CD4-positive, alpha-beta T cell (primary cell): ENCODE data around the gene SKIDA1. TPM values are rescaled to one million over a fixed set of nuclear protein-coding genes. Genes with fewer than 3 reads are reported as not detected.
"Not testable (repeated sequence)": the region's sequence is repeated elsewhere in the genome, so short reads cannot be mapped to it uniquely, and the experiment has no call there.

Experiments
- ATAC-seq: fragments of 200-7000 bp; cut with Tn5 transposase; one replicate; pipeline ENCODE4 v1.10.0; 2022; ENCODE audit warnings: mild to moderate bottlenecking; ENCODE audit not compliant: poor library complexity
- CTCF ChIA-PET: fragments of 350-600 bp; sonication (Branson Sonifier 250); formaldehyde crosslinking; loops from one replicate; lab custom pipeline; 2021; ENCODE audit warnings: antibody characterized with exemption, inconsistent platforms; lab: Charles Lee
- POLR2A ChIA-PET: fragments of 350-600 bp; sonication (Branson Sonifier 250); formaldehyde crosslinking; loops from one replicate; lab custom pipeline; 2021; ENCODE audit warnings: antibody characterized with exemption, inconsistent platforms; lab: Charles Lee
- DNase-seq, 14 experiments: peaks; one replicate each; pipeline ENCODE4 v3.0.0-alpha.2; 2013 to 2020; ENCODE audit warnings: mixed read lengths in 2 of 14
- H3K27ac ChIP-seq, 2 donors: one replicate each; pipeline versions ENCODE4 v1.5.1 to v1.7.0; 2013; ENCODE audit warnings: low read length in 2 of 2, low read depth in 1 of 2, mild to moderate bottlenecking in 1 of 2
- H3K27me3 ChIP-seq, 2 experiments: 1 replicate in 1 of 2; 2 replicates in 1 of 2; pipeline versions ENCODE4 v1.6.1 to v1.7.0; 2013; ENCODE audit warnings: low read length in 2 of 2, control low read depth in 1 of 2, mild to moderate bottlenecking in 1 of 2, moderate library complexity in 1 of 2; ENCODE audit not compliant: insufficient read depth in 2 of 2, control insufficient read depth in 1 of 2
- H3K36me3 ChIP-seq: one replicate; pipeline ENCODE4 v1.6.1; 2013; ENCODE audit warnings: low read length, control low read depth; ENCODE audit not compliant: insufficient read depth
- H3K4me1 ChIP-seq: one replicate; pipeline ENCODE4 v1.6.1; 2013; ENCODE audit warnings: low read length, control low read depth; ENCODE audit not compliant: insufficient read depth
- H3K4me3 ChIP-seq: one replicate; pipeline ENCODE4 v1.5.1; 2013; ENCODE audit warnings: mild to moderate bottlenecking, low read length, moderate library complexity
- H3K9me3 ChIP-seq, 2 experiments: 1 replicate in 1 of 2; 2 replicates in 1 of 2; pipeline versions ENCODE4 v1.6.1 to v1.7.0; 2013; ENCODE audit warnings: low read length in 2 of 2, mild to moderate bottlenecking in 2 of 2, control low read depth in 1 of 2, moderate library complexity in 1 of 2; ENCODE audit not compliant: control insufficient read depth in 1 of 2, insufficient read depth in 1 of 2
- H3K27ac Mint-ChIP-seq: one replicate; pipeline ENCODE4 v1.8.0; 2020; ENCODE audit warnings: mixed read lengths
- H3K27me3 Mint-ChIP-seq: one replicate; pipeline ENCODE4 v1.8.0; 2021; ENCODE audit warnings: mixed read lengths
- H3K36me3 Mint-ChIP-seq: one replicate; pipeline ENCODE4 v1.8.0; 2021; ENCODE audit warnings: low read depth, mixed read lengths
- H3K4me1 Mint-ChIP-seq: one replicate; pipeline ENCODE4 v1.8.0; 2021; ENCODE audit warnings: low read depth, mixed read lengths
- H3K4me3 Mint-ChIP-seq: one replicate; pipeline ENCODE4 v1.8.0; 2020; ENCODE audit warnings: mild to moderate bottlenecking, mixed read lengths
- H3K9me3 Mint-ChIP-seq: one replicate; pipeline ENCODE4 v1.8.0; 2020; ENCODE audit warnings: mixed read lengths
- CTCF ChIP-seq: fragments of 200-600 bp; IDR thresholded peaks from one replicate; pipeline ENCODE4 v1.8.0; 2022; ENCODE audit warnings: antibody characterized with exemption, mild to moderate bottlenecking
- intact Hi-C, 2 experiments: fragments of 100-400 bp; cut with DNase I in 1 of 2; cut with micrococcal nuclease in 1 of 2; formaldehyde crosslinking; loops; one replicate each; pipeline versions ENCODE4 v1.15.1 to v1.9.0; 2023 to 2025; cut with DNase I, micrococcal nuclease
- total RNA-seq, 174 experiments: library from RNA in 2 of 174; stranded (reverse) in 2 of 174; gene quantifications; one replicate each; pipeline ENCODE4 v1.2.3 and lab custom pipeline; 2021 to 2026

The SKIDA1 gene
- total RNA-seq, 2 experiments from 2014 or later: 0.22 to 0.25 TPM

GRCh38 chr10:21552638-21553037, 27.2 kb upstream of the SKIDA1 start:
- no peak for TF ChIP-seq CTCF
- H3K27ac ChIP-seq: no peak overlapping the region
- no peaks in the 10 kb centered on the region for H3K27me3 Mint-ChIP-seq
- peaks cover 49% of the 10 kb centered on the region for H3K36me3 ChIP-seq
- no peak overlapping the region for H3K4me3 Mint-ChIP-seq
- H3K36me3 Mint-ChIP-seq: peaks cover 88% of the 10 kb centered on the region
- no peaks in the 10 kb centered on the region for H3K4me1 ChIP-seq
- ChIA-PET POLR2A (no interaction called here), CTCF (interaction anchor here (0.8 to 1.1 kb wide), 2 partner anchors 21 to 46 kb away, joined by 4 read pairs; no protein-coding TSS in a partner anchor)
- H3K27ac Mint-ChIP-seq: no peak overlapping the region
- no peak for ATAC-seq
- no peak overlapping the region for H3K4me3 ChIP-seq
- H3K9me3 Mint-ChIP-seq: no peaks in the 10 kb centered on the region
- DNase-seq: no peak
- peaks cover 35% of the 10 kb centered on the region for H3K4me1 Mint-ChIP-seq
- intact Hi-C loops: loop anchor here in 1 of 2 experiments (10.0 kb wide), 1 partner anchor 62 kb away; no protein-coding TSS in a partner anchor
- no peaks in the 10 kb centered on the region for H3K27me3 ChIP-seq
- no peaks in the 10 kb centered on the region for H3K9me3 ChIP-seq

- peaks cover 63% of the 10 kb centered on the region for H3K36me3 ChIP-seq
- CTCF ChIA-PET: interaction anchor here (0.9 kb wide), 1 partner anchor 53 kb away, joined by 3 read pairs; no protein-coding TSS in a partner anchor
- POLR2A ChIA-PET: no interaction called here
- H3K27me3 Mint-ChIP-seq: no peaks in the 10 kb centered on the region
- H3K27ac Mint-ChIP-seq: no peak overlapping the region
- intact Hi-C loops: no loop called here
- H3K27ac ChIP-seq: no peak overlapping the region
- ATAC-seq: no peak
- no peaks in the 10 kb centered on the region for H3K9me3 ChIP-seq
- H3K4me1 Mint-ChIP-seq: peaks cover 13% of the 10 kb centered on the region
- no peaks in the 10 kb centered on the region for H3K4me1 ChIP-seq
- H3K9me3 Mint-ChIP-seq: no peaks in the 10 kb centered on the region
- TF ChIP-seq CTCF: no peak
- no peak overlapping the region for H3K4me3 Mint-ChIP-seq
- H3K4me3 ChIP-seq: no peak overlapping the region
- no peak for DNase-seq
- peaks cover 88% of the 10 kb centered on the region for H3K36me3 Mint-ChIP-seq
- H3K27me3 ChIP-seq: no peaks in the 10 kb centered on the region
Measured at GRCh38 chr10:21547246-21547645, 21.8 kb upstream of the SKIDA1 start.

GRCh38 chr10:21540701-21541100, 15.2 kb upstream of the SKIDA1 start:
- DNase-seq, H3K9me3 Mint-ChIP-seq: not testable (repeated sequence)

GRCh38 chr10:21536874-21537273, 11.4 kb upstream of the SKIDA1 start:
- POLR2A ChIA-PET: interaction anchor here (1.4 kb wide), 1 partner anchor 11 kb away, joined by 4 read pairs; no protein-coding TSS in a partner anchor
- H3K4me3 Mint-ChIP-seq: peak overlapping the region; percentile 78
- no peak for TF ChIP-seq CTCF

More at GRCh38 chr10:21540701-21541100, 15.2 kb upstream of the SKIDA1 start:
- H3K4me3 ChIP-seq, POLR2A ChIA-PET, H3K27ac Mint-ChIP-seq, H3K4me1 ChIP-seq, H3K9me3 ChIP-seq, H3K27me3 Mint-ChIP-seq, H3K4me3 Mint-ChIP-seq, H3K27me3 ChIP-seq, ATAC-seq, CTCF ChIA-PET, H3K27ac ChIP-seq, intact Hi-C loops: not testable (repeated sequence)
- H3K4me1 Mint-ChIP-seq: peaks cover 16% of the 10 kb centered on the region
- peaks cover 72% of the 10 kb centered on the region for H3K36me3 ChIP-seq
- peaks cover 82% of the 10 kb centered on the region for H3K36me3 Mint-ChIP-seq

GRCh38 chr10:21535976-21536375, 10.5 kb upstream of the SKIDA1 start:
- ATAC-seq, DNase-seq, H3K4me3 ChIP-seq, H3K27ac ChIP-seq, POLR2A ChIA-PET, H3K27me3 Mint-ChIP-seq, CTCF ChIA-PET, H3K9me3 Mint-ChIP-seq, H3K27me3 ChIP-seq, H3K9me3 ChIP-seq: not testable (repeated sequence)
- intact Hi-C loops: loop anchor here in 1 of 2 experiments (2.0 to 10.0 kb wide), 3 partner anchors 41 to 711 kb away; no protein-coding TSS in a partner anchor
- Mint-ChIP-seq H3K27ac (peak overlapping the region; percentile 90), H3K4me3 (peak overlapping the region; percentile 85), H3K4me1 (peaks cover 30% of the 10 kb centered on the region), H3K36me3 (peaks cover 53% of the 10 kb centered on the region)
- peaks cover 26% of the 10 kb centered on the region for H3K36me3 ChIP-seq
- H3K4me1 ChIP-seq: peaks cover 19% of the 10 kb centered on the region

More at GRCh38 chr10:21536874-21537273, 11.4 kb upstream of the SKIDA1 start:
- Histone ChIP-seq H3K36me3 (peaks cover 35% of the 10 kb centered on the region), H3K9me3 (no peaks in the 10 kb centered on the region), H3K27me3 (no peaks in the 10 kb centered on the region), H3K27ac (no peak overlapping the region), H3K4me1 (peaks cover 19% of the 10 kb centered on the region), H3K4me3 (no peak overlapping the region)
- Mint-ChIP-seq H3K9me3 (no peaks in the 10 kb centered on the region), H3K27ac (peak overlapping the region; percentile 47), H3K36me3 (peaks cover 62% of the 10 kb centered on the region), H3K27me3 (no peaks in the 10 kb centered on the region), H3K4me1 (peaks cover 34% of the 10 kb centered on the region)
- ATAC-seq: no peak
- DNase-seq: no peak
- CTCF ChIA-PET: interaction anchor here (1.1 to 1.6 kb wide), 3 partner anchors 14 to 41 kb away, joined by 3 to 5 read pairs (median 4); no protein-coding TSS in a partner anchor
- intact Hi-C loops: loop anchor here in 1 of 2 experiments (5.0 to 10.0 kb wide), 2 partner anchors 688 to 710 kb away; no protein-coding TSS in a partner anchor
